Gastroesophageal sphincter (tissue), 4 donors: ENCODE measurements around the gene CA9. TPM values are rescaled to one million over a fixed set of nuclear protein-coding genes. Genes with fewer than 3 reads are reported as not detected.

ENCODE experiments used
- ATAC-seq: fragments of 150-250 bp; one replicate; pipeline ENCODE4 v1.9.1; 2016; ENCODE audit warnings: mild to moderate bottlenecking, moderate library complexity
- H3K27ac ChIP-seq, 4 donors: fragments of 200-600 bp; sonication (generic) in 3 of 4; 1 replicate in 3 of 4; 2 replicates in 1 of 4; pipeline ENCODE4 v1.5.1; 2016 to 2019
- H3K27me3 ChIP-seq: fragments of 200-600 bp; sonication (generic); one replicate; pipeline ENCODE4 v1.5.1; 2019
- H3K36me3 ChIP-seq, 2 donors: fragments of 200-600 bp; sonication (generic); one replicate each; pipeline ENCODE4 v1.5.1; 2019; ENCODE audit warnings: control low read depth in 1 of 2
- H3K4me1 ChIP-seq, 3 donors: fragments of 200-600 bp; sonication (generic); 1 replicate in 2 of 3; 2 replicates in 1 of 3; pipeline ENCODE4 v1.5.1; 2016 to 2019; ENCODE audit warnings: control low read depth in 2 of 3
- H3K4me3 ChIP-seq, 2 donors: fragments of 200-600 bp; sonication (generic); one replicate each; pipeline ENCODE4 v1.5.1; 2019; ENCODE audit warnings: mild to moderate bottlenecking in 1 of 2, moderate library complexity in 1 of 2
- H3K9me3 ChIP-seq, 3 donors: fragments of 200-600 bp; sonication (generic); one replicate each; pipeline ENCODE4 v1.5.1; 2017 to 2019; ENCODE audit warnings: control low read depth in 2 of 3
- CTCF ChIP-seq, 4 experiments: fragments of 200-600 bp in 2 of 4; fragments of 450-650 bp in 2 of 4; sonication (generic) in 1 of 4; IDR thresholded peaks; one replicate each; pipeline ENCODE4 v1.5.1; 2017 to 2019; ENCODE audit warnings: antibody characterized with exemption in 4 of 4, mild to moderate bottlenecking in 2 of 4, moderate library complexity in 2 of 4
- EP300 ChIP-seq: sonication (generic); formaldehyde crosslinking; IDR thresholded peaks from one replicate; pipeline ENCODE4 v1.6.1; 2017; ENCODE audit warnings: antibody characterized with exemption, mild to moderate bottlenecking
- POLR2A ChIP-seq, 2 donors: fragments of 450-650 bp; IDR thresholded peaks; one replicate each; pipeline ENCODE4 v1.6.1; 2017; ENCODE audit warnings: antibody characterized with exemption in 2 of 2, mild to moderate bottlenecking in 2 of 2, moderate library complexity in 1 of 2
- POLR2AphosphoS5 ChIP-seq: sonication (generic); formaldehyde crosslinking; IDR thresholded peaks from one replicate; pipeline ENCODE4 v1.6.1; 2017; ENCODE audit warnings: antibody characterized with exemption
- WGBS, 2 donors: methylation state at CpG; one replicate each; pipeline ENCODE4 v1.1.5; 2018; ENCODE audit warnings: low coverage in 1 of 2; 5-methylcytosine and 5-hydroxymethylcytosine counted together
- total RNA-seq, 4 donors: library from RNA; depleted of rRNA; stranded (reverse); fragments of >200 nt; gene quantifications; one replicate each; pipeline ENCODE4 v1.1.0, GENCODE V29; 2016

The CA9 gene
- total RNA-seq, 4 donors from 2014 or later, result 3.9 TPM; not detected in 3

GRCh38 chr9:35675732-35676392 lies 2.1 kb downstream of the CA9 start:
- peak overlapping the region in 1 of 4 donors; percentile 63 for H3K27ac ChIP-seq
- TF ChIP-seq EP300 (no peak), CTCF (IDR thresholded peaks at IDR 0.05) (peak in 1 of 4 experiments; percentile 9), POLR2A (IDR thresholded peaks at IDR 0.05) (no peak), POLR2AphosphoS5 (no peak)
- no peaks in the 10 kb centered on the region for H3K9me3 ChIP-seq
- peak overlapping the region; percentile 38 to 52 for H3K4me3 ChIP-seq
- H3K4me1 ChIP-seq, result peaks cover 0 to 49% (median 14%) of the 10 kb centered on the region in 3 donors
- ATAC-seq, result peak; percentile 14
- H3K27me3 ChIP-seq, result no peaks in the 10 kb centered on the region
- H3K36me3 ChIP-seq, result no peaks in the 10 kb centered on the region
- 0 to 2% methylated on average over 7 of the region's 51 CpGs for WGBS, 2 donors

DNA sequence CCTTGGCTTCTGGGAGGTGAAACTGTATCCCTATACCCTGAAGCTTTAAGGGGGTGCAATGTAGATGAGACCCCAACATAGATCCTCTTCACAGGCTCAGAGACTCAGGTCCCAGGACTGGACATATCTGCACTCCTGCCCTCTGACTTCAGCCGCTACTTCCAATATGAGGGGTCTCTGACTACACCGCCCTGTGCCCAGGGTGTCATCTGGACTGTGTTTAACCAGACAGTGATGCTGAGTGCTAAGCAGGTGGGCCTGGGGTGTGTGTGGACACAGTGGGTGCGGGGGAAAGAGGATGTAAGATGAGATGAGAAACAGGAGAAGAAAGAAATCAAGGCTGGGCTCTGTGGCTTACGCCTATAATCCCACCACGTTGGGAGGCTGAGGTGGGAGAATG lies 5.4 kb downstream of the CA9 start:
- no peaks in the 10 kb centered on the region for H3K27me3 ChIP-seq
- no peak overlapping the region for H3K4me3 ChIP-seq
- peak overlapping the region; percentile 4 to 98 (median 90) for H3K27ac ChIP-seq
- peaks cover 0 to 67% (median 8%) of the 10 kb centered on the region in 3 donors for H3K4me1 ChIP-seq
- no peak for TF ChIP-seq CTCF (IDR thresholded peaks at IDR 0.05)
- TF ChIP-seq POLR2AphosphoS5, result no peak
- peak in 1 of 2 donors; percentile 22 for TF ChIP-seq POLR2A (IDR thresholded peaks at IDR 0.05)
- H3K36me3 ChIP-seq, result peaks cover 0 to 26% of the 10 kb centered on the region in 2 donors
- ATAC-seq, result no peak
- WGBS, 2 donors, result 81 to 85% methylated on average over 2 to 3 of the region's 5 CpGs
- H3K9me3 ChIP-seq, result no peaks in the 10 kb centered on the region

- H3K27ac ChIP-seq, result peak overlapping the region; percentile 11 to 98 (median 90)
- peak; percentile 8 for ATAC-seq
- peaks cover 0 to 68% (median 8%) of the 10 kb centered on the region in 3 donors for H3K4me1 ChIP-seq
- H3K27me3 ChIP-seq, result no peaks in the 10 kb centered on the region
- 60 to 79% methylated on average over 1 to 4 of the region's 8 CpGs for WGBS, 2 donors
- TF ChIP-seq CTCF (IDR thresholded peaks at IDR 0.05) (no peak), EP300 (no peak), POLR2A (IDR thresholded peaks at IDR 0.05) (peak in 1 of 2 donors; percentile 46), POLR2AphosphoS5 (peak; percentile 85)
- no peak overlapping the region for H3K4me3 ChIP-seq
- H3K9me3 ChIP-seq, result no peaks in the 10 kb centered on the region
- peaks cover 0 to 33% of the 10 kb centered on the region in 2 donors for H3K36me3 ChIP-seq
These were observed 6.1 kb downstream of the CA9 start for GRCh38 chr9:35679766-35680330.

GRCh38 chr9:35680331-35681105 lies 6.8 kb downstream of the CA9 start:
- peak; percentile 56 for ATAC-seq
- Histone ChIP-seq H3K4me1 (peaks cover 0 to 69% (median 8%) of the 10 kb centered on the region in 3 donors), H3K36me3 (peaks cover 0 to 40% of the 10 kb centered on the region in 2 donors), H3K27me3 (no peaks in the 10 kb centered on the region), H3K9me3 (no peaks in the 10 kb centered on the region), H3K27ac (peak overlapping the region; percentile 11 to 98 (median 90)), H3K4me3 (no peak overlapping the region)
- WGBS, 2 donors, result 28 to 39% methylated on average over 8 to 9 of the region's 15 CpGs
- TF ChIP-seq CTCF (IDR thresholded peaks at IDR 0.05), result no peak
- peak; percentile 86 for TF ChIP-seq POLR2AphosphoS5
- TF ChIP-seq POLR2A (IDR thresholded peaks at IDR 0.05), result peak in 1 of 2 donors; percentile 57
- TF ChIP-seq EP300, result no peak
